Measurements from ENCODE around the gene TSC1. TPM values are rescaled to one million over a fixed set of nuclear protein-coding genes. Genes with fewer than 3 reads are reported as not detected.

Gene TSC1
- total and polyA plus RNA-seq, 2 donors (not counting 3 experiments of a cell fraction or from before 2014, with no cell fraction given), result 43.9 to 51.2 TPM

GRCh38 chr9:132854832-132855231, 89.6 kb downstream of the TSC1 start:
- POLR2A ChIA-PET, result no interaction called here
- no peak for DNase-seq (ENCODE audit: low read depth, low spot score)
- no TSS peak for BruUV-seq (replicated peaks)
- no peak overlapping the region for H3K4me2 ChIP-seq (ENCODE audit: insufficient read depth, low read length)
- no peak for FAIRE-seq
- CTCF ChIA-PET, result no interaction called here
- dilution Hi-C loops (cut with MboI; ENCODE audit: extremely low pct_ligation_motif_present, low sequenced_read_pairs) (no loop called here), intact Hi-C loops (cut with micrococcal nuclease) (no loop called here)
- H3K27me3 ChIP-seq (ENCODE audit: control insufficient read depth in 2 of 2, insufficient read depth in 2 of 2, low read length in 2 of 2), result no peaks in the 10 kb centered on the region
- no peaks in the 10 kb centered on the region for H3K9me3 ChIP-seq (replicated peaks; ENCODE audit: control insufficient read depth, insufficient read depth, low read length)
- no peaks in the 10 kb centered on the region for H3K36me3 ChIP-seq (ENCODE audit: control insufficient read depth in 2 of 2, extremely low read depth in 1 of 2, insufficient read depth in 2 of 2, low read length in 2 of 2)
- H3K4me3 ChIP-seq (replicated peaks in 1 of 3; ENCODE audit: insufficient read depth in 1 of 3, low read depth in 1 of 3, low read length in 3 of 3), result no peak overlapping the region
- no peaks in the 10 kb centered on the region for H3K79me2 ChIP-seq (ENCODE audit: control insufficient read depth, insufficient read depth, low read length)
- TF ChIP-seq, protein P1, sequence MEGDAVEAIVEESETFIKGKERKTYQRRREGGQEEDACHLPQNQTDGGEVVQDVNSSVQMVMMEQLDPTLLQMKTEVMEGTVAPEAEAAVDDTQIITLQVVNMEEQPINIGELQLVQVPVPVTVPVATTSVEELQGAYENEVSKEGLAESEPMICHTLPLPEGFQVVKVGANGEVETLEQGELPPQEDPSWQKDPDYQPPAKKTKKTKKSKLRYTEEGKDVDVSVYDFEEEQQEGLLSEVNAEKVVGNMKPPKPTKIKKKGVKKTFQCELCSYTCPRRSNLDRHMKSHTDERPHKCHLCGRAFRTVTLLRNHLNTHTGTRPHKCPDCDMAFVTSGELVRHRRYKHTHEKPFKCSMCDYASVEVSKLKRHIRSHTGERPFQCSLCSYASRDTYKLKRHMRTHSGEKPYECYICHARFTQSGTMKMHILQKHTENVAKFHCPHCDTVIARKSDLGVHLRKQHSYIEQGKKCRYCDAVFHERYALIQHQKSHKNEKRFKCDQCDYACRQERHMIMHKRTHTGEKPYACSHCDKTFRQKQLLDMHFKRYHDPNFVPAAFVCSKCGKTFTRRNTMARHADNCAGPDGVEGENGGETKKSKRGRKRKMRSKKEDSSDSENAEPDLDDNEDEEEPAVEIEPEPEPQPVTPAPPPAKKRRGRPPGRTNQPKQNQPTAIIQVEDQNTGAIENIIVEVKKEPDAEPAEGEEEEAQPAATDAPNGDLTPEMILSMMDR (IDR thresholded peaks at IDR 0.05; ENCODE audit: extremely low read depth in 1 of 2, insufficient read depth in 1 of 2, low read depth in 1 of 2, low read length in 2 of 2), result no peak
- TF ChIP-seq FOS (IDR thresholded peaks at IDR 0.05; ENCODE audit: borderline replicate concordance, insufficient read depth, low read length), result no peak
- no peak for TF ChIP-seq POLR2A (IDR thresholded peaks at IDR 0.05; ENCODE audit: low read depth, low read length)
- no peak for TF ChIP-seq EZH2 (IDR thresholded peaks at IDR 0.05; ENCODE audit: borderline replicate concordance, low read depth, low read length, severe bottlenecking)
- no peak for TF ChIP-seq MYC (IDR thresholded peaks at IDR 0.05; ENCODE audit: low read depth, low read length)
- no peak for TF ChIP-seq POLR2AphosphoS5 (IDR thresholded peaks at IDR 0.05; ENCODE audit: insufficient read depth, low read depth, low read length)
- no peaks in the 10 kb centered on the region for H3K4me1 ChIP-seq (ENCODE audit: control insufficient read depth, extremely low read depth, insufficient read depth, low read length)
- no peak overlapping the region for H3K9ac ChIP-seq (replicated peaks; ENCODE audit: extremely low read depth, insufficient read depth, low read length)
- no peak overlapping the region for H3K27ac ChIP-seq (ENCODE audit: insufficient read depth, low read depth, low read length)
- no peak overlapping the region for H2AFZ ChIP-seq (ENCODE audit: low read depth, low read length)
- H4K20me1 ChIP-seq (replicated peaks; ENCODE audit: control insufficient read depth, extremely low read depth, insufficient read depth, low read length), result no peaks in the 10 kb centered on the region
- no peaks in the 10 kb centered on the region for H3K9me1 ChIP-seq (replicated peaks; ENCODE audit: control insufficient read depth, extremely low read depth, insufficient read depth, low read length)

DNA sequence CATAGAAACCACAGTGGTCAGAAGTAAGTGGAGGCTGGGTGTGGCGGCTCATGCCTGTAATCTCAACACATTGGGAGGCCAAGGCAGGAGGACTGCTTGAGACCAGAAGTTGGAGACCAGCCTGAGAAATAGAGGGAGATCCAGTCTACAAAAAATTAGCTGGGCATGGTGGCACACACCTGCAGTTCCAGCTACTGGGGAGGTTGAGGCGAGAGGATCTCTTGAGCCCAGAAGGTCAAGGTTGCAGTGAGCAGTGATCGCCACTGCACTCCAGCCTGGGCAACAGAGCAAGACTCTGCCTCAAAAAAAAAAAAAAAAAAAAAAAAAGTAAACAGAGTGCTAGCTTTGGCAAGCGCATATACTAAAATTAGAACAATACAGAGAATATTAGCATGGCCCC, 90.9 kb downstream of the TSC1 start:
- Histone ChIP-seq H3K4me2 (ENCODE audit: insufficient read depth, low read length) (no peak overlapping the region), H3K9ac (replicated peaks; ENCODE audit: extremely low read depth, insufficient read depth, low read length) (no peak overlapping the region), H4K20me1 (replicated peaks; ENCODE audit: control insufficient read depth, extremely low read depth, insufficient read depth, low read length) (no peaks in the 10 kb centered on the region), H3K9me3 (replicated peaks; ENCODE audit: control insufficient read depth, insufficient read depth, low read length) (no peaks in the 10 kb centered on the region), H3K4me1 (ENCODE audit: control insufficient read depth, extremely low read depth, insufficient read depth, low read length) (no peaks in the 10 kb centered on the region), H3K4me3 (replicated peaks in 1 of 3; ENCODE audit: insufficient read depth in 1 of 3, low read depth in 1 of 3, low read length in 3 of 3) (no peak overlapping the region), H3K9me1 (replicated peaks; ENCODE audit: control insufficient read depth, extremely low read depth, insufficient read depth, low read length) (no peaks in the 10 kb centered on the region), H2AFZ (ENCODE audit: low read depth, low read length) (no peak overlapping the region), H3K36me3 (ENCODE audit: control insufficient read depth in 2 of 2, extremely low read depth in 1 of 2, insufficient read depth in 2 of 2, low read length in 2 of 2) (no peaks in the 10 kb centered on the region), H3K79me2 (ENCODE audit: control insufficient read depth, insufficient read depth, low read length) (no peaks in the 10 kb centered on the region), H3K27ac (ENCODE audit: insufficient read depth, low read depth, low read length) (no peak overlapping the region), H3K27me3 (ENCODE audit: control insufficient read depth in 2 of 2, insufficient read depth in 2 of 2, low read length in 2 of 2) (no peaks in the 10 kb centered on the region)
- POLR2A ChIA-PET, result no interaction called here
- no TSS peak for BruUV-seq (replicated peaks)
- FAIRE-seq, result no peak
- TF ChIP-seq POLR2AphosphoS5 (IDR thresholded peaks at IDR 0.05; ENCODE audit: insufficient read depth, low read depth, low read length) (no peak), GATA2 (IDR thresholded peaks at IDR 0.05; ENCODE audit: insufficient read depth, insufficient read length, low read depth, low read length) (no peak), FOS (IDR thresholded peaks at IDR 0.05; ENCODE audit: borderline replicate concordance, insufficient read depth, low read length) (no peak), EZH2 (IDR thresholded peaks at IDR 0.05; ENCODE audit: borderline replicate concordance, low read depth, low read length, severe bottlenecking) (no peak), MYC (IDR thresholded peaks at IDR 0.05; ENCODE audit: low read depth, low read length) (no peak), JUN (IDR thresholded peaks at IDR 0.05; ENCODE audit: borderline replicate concordance, insufficient read depth, insufficient read length, low read depth) (no peak), POLR2A (IDR thresholded peaks at IDR 0.05; ENCODE audit: low read depth, low read length) (no peak)
- TF ChIP-seq, protein P1 (IDR thresholded peaks at IDR 0.05; ENCODE audit: extremely low read depth in 1 of 2, insufficient read depth in 1 of 2, low read depth in 1 of 2, low read length in 2 of 2), result no peak
- TF ChIP-seq, protein P2, sequence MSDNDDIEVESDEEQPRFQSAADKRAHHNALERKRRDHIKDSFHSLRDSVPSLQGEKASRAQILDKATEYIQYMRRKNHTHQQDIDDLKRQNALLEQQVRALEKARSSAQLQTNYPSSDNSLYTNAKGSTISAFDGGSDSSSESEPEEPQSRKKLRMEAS (IDR thresholded peaks at IDR 0.05; ENCODE audit: insufficient read depth, insufficient read length), result no peak
- DNase-seq (ENCODE audit: low read depth, low spot score), result no peak
- intact Hi-C loops (cut with micrococcal nuclease), result no loop called here
- dilution Hi-C loops (cut with MboI; ENCODE audit: extremely low pct_ligation_motif_present, low sequenced_read_pairs), result no loop called here
- CTCF ChIA-PET, result interaction anchor here (0.6 to 0.8 kb wide), 2 partner anchors 9 to 67 kb away, joined by 3 read pairs; no protein-coding TSS in a partner anchor
